H1 (cell line): ENCODE measurements around the gene CROCC2. TPM values are rescaled to one million over a fixed set of nuclear protein-coding genes. Genes with fewer than 3 reads are reported as not detected.

Experiments
- CTCF ChIA-PET: fragments of 300-600 bp; sonication (Branson Sonifier 250); formaldehyde crosslinking; loops from one replicate; lab custom pipeline; 2021; ENCODE audit not compliant: partially characterized antibody; lab: Charles Lee
- POLR2A ChIA-PET: fragments of 300-600 bp; sonication (Branson Sonifier 250); formaldehyde crosslinking; loops from one replicate; lab custom pipeline; 2021; ENCODE audit warnings: inconsistent platforms; ENCODE audit not compliant: partially characterized antibody; lab: Charles Lee
- DNase-seq, 2 experiments: peaks; one replicate each; pipeline versions ENCODE4 v3.0.0 to v3.0.0-alpha.2; 2010 to 2022; ENCODE audit warnings: low spot score in 2 of 2, low read depth in 1 of 2, mixed read lengths in 1 of 2
- FAIRE-seq: peaks from 2 replicates; lab custom pipeline; 2011; peaks lifted over from hg19 to GRCh38; lab: Jason Lieb, UNC
- H2AFZ ChIP-seq: 2 replicates; pipeline ENCODE4 v1.8.1; 2012; ENCODE audit warnings: low read length, inconsistent platforms
- H2AK5ac ChIP-seq: 2 replicates; pipeline ENCODE4 v1.6.1; 2013; ENCODE audit warnings: low read depth, low read length
- H2BK120ac ChIP-seq: replicated peaks from 2 replicates; pipeline ENCODE3; 2013; ENCODE audit warnings: low read depth, low read length, inconsistent platforms
- H2BK12ac ChIP-seq: 2 replicates; pipeline ENCODE4 v1.6.1; 2013; ENCODE audit warnings: low read depth, low read length
- H2BK15ac ChIP-seq: 2 replicates; pipeline ENCODE4 v1.6.1; 2013; ENCODE audit warnings: low read length
- H2BK20ac ChIP-seq: 2 replicates; pipeline ENCODE4 v1.6.1; 2013; ENCODE audit warnings: low read length
- H2BK5ac ChIP-seq: 2 replicates; pipeline ENCODE4 v1.6.1; 2013; ENCODE audit warnings: low read depth, low read length
- H3K14ac ChIP-seq: 2 replicates; pipeline ENCODE4 v1.6.1; 2013; ENCODE audit warnings: inconsistent platforms; ENCODE audit not compliant: insufficient read length
- H3K18ac ChIP-seq: 2 replicates; pipeline ENCODE4 v1.6.1; 2013; ENCODE audit warnings: low read length; ENCODE audit errors: extremely low read depth
- H3K23ac ChIP-seq: 2 replicates; pipeline ENCODE4 v1.6.1; 2013; ENCODE audit warnings: inconsistent platforms; ENCODE audit not compliant: insufficient read length
- H3K23me2 ChIP-seq: 2 replicates; pipeline ENCODE4 v1.6.1; 2013; ENCODE audit warnings: low read depth, low read length
- H3K27ac ChIP-seq: 2 replicates; pipeline ENCODE4 v1.6.1; 2011; ENCODE audit warnings: low read depth, low read length, inconsistent platforms
- H3K27me3 ChIP-seq, 4 experiments: replicated peaks in 1 of 4; 1 replicate in 1 of 4; 2 replicates in 3 of 4; pipeline versions ENCODE4 v1.6.1 to v1.8.1; 2011 to 2013; ENCODE audit warnings: low read length in 3 of 4, mild to moderate bottlenecking in 3 of 4, inconsistent platforms in 2 of 4, mixed read lengths in 2 of 4, moderate library complexity in 1 of 4; ENCODE audit not compliant: control insufficient read depth in 3 of 4, insufficient read depth in 3 of 4; ENCODE audit errors: extremely low read depth in 1 of 4
- H3K36me3 ChIP-seq, 4 experiments: 2 replicates each; pipeline versions ENCODE4 v1.6.1 to v1.8.1; 2011 to 2013; ENCODE audit warnings: mild to moderate bottlenecking in 4 of 4, low read length in 3 of 4, moderate library complexity in 2 of 4, control low read depth in 1 of 4, inconsistent platforms in 1 of 4; ENCODE audit not compliant: insufficient read depth in 4 of 4, control insufficient read depth in 2 of 4
- H3K4ac ChIP-seq: replicated peaks from 2 replicates; pipeline ENCODE3; 2013; ENCODE audit warnings: low read length, low read depth, mixed read lengths, inconsistent platforms; ENCODE audit not compliant: insufficient read length
- H3K4me1 ChIP-seq, 4 experiments: replicated peaks in 1 of 4; 1 replicate in 1 of 4; 2 replicates in 3 of 4; pipeline versions ENCODE4 v1.6.1 to v1.8.1; 2011 to 2013; ENCODE audit warnings: low read length in 3 of 4, inconsistent platforms in 2 of 4, mixed read lengths in 1 of 4; ENCODE audit not compliant: insufficient read depth in 4 of 4, control insufficient read depth in 3 of 4
- H3K4me2 ChIP-seq, 2 experiments: 2 replicates each; pipeline versions ENCODE4 v1.6.1 to v1.8.1; 2011 to 2013; ENCODE audit warnings: low read depth in 2 of 2, low read length in 2 of 2, control low read depth in 1 of 2, inconsistent platforms in 1 of 2, mild to moderate bottlenecking in 1 of 2; ENCODE audit not compliant: insufficient read depth in 1 of 2
- H3K4me3 ChIP-seq, 4 experiments: fragments of 200-600, 300-600 bp in 1 of 4; sonication (generic), shearing (Covaris generic), sonication (Bioruptor Twin) in 1 of 4; 2 replicates each; pipeline versions ENCODE4 v1.5.1 to v1.8.1; 2011 to 2016; ENCODE audit warnings: low read length in 4 of 4, low read depth in 3 of 4, control low read depth in 2 of 4, inconsistent platforms in 2 of 4, mild to moderate bottlenecking in 2 of 4, mixed read lengths in 1 of 4, moderate library complexity in 1 of 4; ENCODE audit not compliant: insufficient read depth in 2 of 4; ENCODE audit errors: extremely low read depth in 1 of 4
- H3K56ac ChIP-seq: replicated peaks from 2 replicates; pipeline ENCODE3; 2013; ENCODE audit warnings: low read depth, mild to moderate bottlenecking, mixed read lengths, low read length, inconsistent platforms; ENCODE audit not compliant: insufficient read length
- H3K79me1 ChIP-seq: 2 replicates; pipeline ENCODE4 v1.6.1; 2013; ENCODE audit warnings: low read depth, low read length, control low read depth
- H3K79me2 ChIP-seq, 2 experiments: 2 replicates each; pipeline versions ENCODE4 v1.6.1 to v1.8.1; 2012 to 2013; ENCODE audit warnings: low read length in 2 of 2, mild to moderate bottlenecking in 2 of 2, inconsistent platforms in 1 of 2; ENCODE audit not compliant: insufficient read depth in 2 of 2, control insufficient read depth in 1 of 2
- H3K9ac ChIP-seq, 4 experiments: replicated peaks in 1 of 4; 1 replicate in 1 of 4; 2 replicates in 3 of 4; pipeline versions ENCODE4 v1.6.1 to v1.8.1; 2011 to 2013; ENCODE audit warnings: low read depth in 3 of 4, low read length in 3 of 4, control low read depth in 2 of 4, mild to moderate bottlenecking in 2 of 4, moderate library complexity in 2 of 4, inconsistent platforms in 1 of 4; ENCODE audit errors: extremely low read depth in 1 of 4
- H3K9me3 ChIP-seq, 2 experiments: 2 replicates each; pipeline versions ENCODE4 v1.6.1 to v1.8.1; 2012 to 2013; ENCODE audit warnings: mild to moderate bottlenecking in 2 of 2, moderate library complexity in 2 of 2, control low read depth in 1 of 2, inconsistent platforms in 1 of 2, low read depth in 1 of 2, low read length in 1 of 2, mixed read lengths in 1 of 2; ENCODE audit not compliant: insufficient read depth in 2 of 2
- H4K20me1 ChIP-seq, 2 experiments: replicated peaks in 1 of 2; 2 replicates each; pipeline versions ENCODE3 to v1.8.1; 2011 to 2013; ENCODE audit warnings: inconsistent platforms in 2 of 2, low read length in 2 of 2, mild to moderate bottlenecking in 1 of 2; ENCODE audit not compliant: insufficient read depth in 2 of 2, control insufficient read depth in 1 of 2
- H4K5ac ChIP-seq: 2 replicates; pipeline ENCODE4 v1.6.1; 2013; ENCODE audit warnings: low read length, low read depth, mixed read lengths, inconsistent platforms; ENCODE audit not compliant: insufficient read length
- H4K8ac ChIP-seq: 2 replicates; pipeline ENCODE4 v1.8.0; 2013; ENCODE audit warnings: mild to moderate bottlenecking, moderate library complexity, low read length, inconsistent platforms; ENCODE audit not compliant: insufficient read depth; ENCODE audit errors: extremely low read depth
- H4K91ac ChIP-seq: replicated peaks from 2 replicates; pipeline ENCODE3; 2013; ENCODE audit warnings: low read length, mixed read lengths, inconsistent platforms; ENCODE audit not compliant: insufficient read length
- CHD2 ChIP-seq: IDR thresholded peaks from 2 replicates; pipeline ENCODE4 v1.6.1; 2012; ENCODE audit warnings: low read length, improper control_type of control experiment
- TBP ChIP-seq: IDR thresholded peaks from 2 replicates; pipeline ENCODE4 v1.6.1; 2011; ENCODE audit warnings: low read depth, low read length, improper control_type of control experiment
- TCF12 ChIP-seq: IDR thresholded peaks from 2 replicates; pipeline ENCODE4 v1.6.1; 2011; ENCODE audit warnings: low read depth, mild to moderate bottlenecking, low read length
- WGBS, 2 experiments: shearing (Covaris generic) in 1 of 2; methylation state at CpG; one replicate each; pipeline versions ENCODE4 v1.1.6 to v1.1.7; 2013 to 2015; ENCODE audit warnings: low lambda C conversion rate in 2 of 2, mixed read lengths in 2 of 2, inconsistent platforms in 1 of 2, low coverage in 1 of 2, missing lambda C conversion rate in 1 of 2; ENCODE audit not compliant: insufficient replicate concordance in 2 of 2, insufficient coverage in 1 of 2, insufficient read length in 1 of 2; ENCODE audit errors: extremely low coverage in 1 of 2, missing lambda C conversion rate in 1 of 2; 5-methylcytosine and 5-hydroxymethylcytosine counted together
- polyA plus RNA-seq, 7 experiments: library from polyadenylated mRNA; depleted of rRNA in 3 of 7; stranded (reverse) in 5 of 7; unstranded in 2 of 7; fragments of >200 nt in 5 of 7; fragments of 200-250 nt in 2 of 7; gene quantifications; 1 replicate in 5 of 7; 2 replicates in 1 of 7; 4 replicates in 1 of 7; pipeline versions ENCODE4 v1.2.1 to v1.2.3, GENCODE V29; 2011 to 2013; ENCODE audit warnings: missing spikeins in 2 of 7, mixed read lengths in 2 of 7
- total RNA-seq: library from RNA; stranded (reverse); fragmentation: NEBNext Ultra II Directional; extraction: Animal tissue kit (Norgen Biotek cat#: 25700); gene quantifications from 2 replicates; pipeline ENCODE4 v1.2.1, GENCODE V29; 2021

CROCC2 gene
- total and polyA plus RNA-seq, 2 of the 8 experiments (the other 6 are each of a cell fraction or from before 2014, with no cell fraction given), result not detected

DNA sequence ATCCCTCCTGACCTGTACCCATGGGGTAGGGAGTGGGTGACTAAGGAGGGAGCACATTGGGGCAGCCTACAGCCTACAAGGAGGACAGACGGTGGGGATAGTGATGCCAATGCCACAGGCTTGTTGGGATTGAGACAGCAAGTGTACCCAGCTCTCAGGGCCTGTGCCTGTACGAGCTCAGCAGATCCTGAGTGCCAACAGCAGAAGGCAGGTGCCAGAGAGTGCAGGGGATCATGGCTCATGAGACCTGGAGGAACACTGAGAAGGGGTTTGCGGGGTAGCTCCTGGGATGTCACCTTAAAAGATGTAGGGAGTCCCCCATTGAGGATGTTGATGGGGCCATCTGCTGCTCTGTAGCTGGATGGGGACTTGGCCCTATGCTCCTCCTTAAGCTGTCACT lies 82.0 kb downstream of the CROCC2 start:
- Histone ChIP-seq H2AFZ (no peak overlapping the region), H3K23ac (no peak overlapping the region), H2BK120ac (no peak overlapping the region), H2BK20ac (no peak overlapping the region), H3K18ac (no peak overlapping the region), H3K9me3 (peaks cover 6 to 21% of the 10 kb centered on the region in 2 experiments; a peak in 3 of 4 replicates), H3K36me3 (no peaks in the 10 kb centered on the region), H2BK15ac (no peak overlapping the region), H3K9ac (no peak overlapping the region), H3K79me2 (no peaks in the 10 kb centered on the region), H3K27me3 (no peaks in the 10 kb centered on the region), H2AK5ac (no peak overlapping the region), H3K4me1 (peaks cover 0 to 3% (median 0%) of the 10 kb centered on the region in 4 experiments; a peak in 1 of 7 replicates), H3K4ac (no peak overlapping the region), H4K91ac (no peak overlapping the region), H3K14ac (no peak overlapping the region), H4K5ac (no peak overlapping the region), H3K4me3 (no peak overlapping the region), H3K79me1 (no peaks in the 10 kb centered on the region), H3K27ac (no peak overlapping the region), H3K56ac (no peak overlapping the region), H4K20me1 (peaks cover 0 to 2% of the 10 kb centered on the region in 2 experiments), H2BK12ac (no peak overlapping the region), H3K4me2 (no peak overlapping the region), H4K8ac (no peak overlapping the region), H2BK5ac (no peak overlapping the region), H3K23me2 (peaks cover 2% of the 10 kb centered on the region; the same call in 1 of the 2 replicates)
- ChIA-PET CTCF (interaction anchor here (0.5 to 2.8 kb wide), 6 partner anchors 13 to 144 kb away, joined by 3 to 15 read pairs (median 6); no protein-coding TSS in a partner anchor), POLR2A (no interaction called here)
- no peak for DNase-seq
- WGBS, 2 experiments, result 83% methylated on average over 3 of the region's 3 CpGs; no CpG with 5 or more reads in 1 of the 2 experiments
- FAIRE-seq, result no peak
- TF ChIP-seq TCF12 (no peak), CHD2 (no peak), TBP (no peak)
